ENCODE results near the gene EDDM3A. TPM values are rescaled to one million over a fixed set of nuclear protein-coding genes. Genes with fewer than 3 reads are reported as not detected.
A peak's percentile ranks its signal among the peaks of the same experiment; 100 is the strongest.
"Not testable (repeated sequence)": the region's sequence is repeated elsewhere in the genome, so short reads cannot be mapped to it uniquely, and the experiment has no call there.

The EDDM3A gene
- total and polyA plus RNA-seq, 3 donors from 2014 or later = 0.39 to 1.9 TPM; not detected in 1

- Histone ChIP-seq H3K4me3 (no peak overlapping the region), H3K27me3 (no peaks in the 10 kb centered on the region), H3K4me1 (no peaks in the 10 kb centered on the region), H3K9me3 (no peaks in the 10 kb centered on the region), H3K27ac (no peak overlapping the region), H3K36me3 (ENCODE audit: low read depth, missing control alignments) (no peaks in the 10 kb centered on the region)
- intact Hi-C loops (cut with DNase I; ENCODE audit: low total_unique reads) = no loop called here
- TF ChIP-seq POLR2A (IDR thresholded peaks at IDR 0.05) (no peak), CTCF (IDR thresholded peaks at IDR 0.05) (no peak)
- WGBS, 2 donors = 82 to 86% methylated on average over 6 of the region's 6 CpGs
- DNase-seq = no peak
These were observed 24.9 kb upstream of the EDDM3A start for GRCh38 chr14:20720741-20721140.

GRCh38 chr14:20722016-20722415 lies 23.7 kb upstream of the EDDM3A start:
- Histone ChIP-seq H3K4me1 (no peaks in the 10 kb centered on the region), H3K36me3 (ENCODE audit: low read depth, missing control alignments) (no peaks in the 10 kb centered on the region), H3K4me3 (no peak overlapping the region), H3K27me3 (no peaks in the 10 kb centered on the region), H3K9me3 (no peaks in the 10 kb centered on the region), H3K27ac (no peak overlapping the region)
- TF ChIP-seq CTCF (IDR thresholded peaks at IDR 0.05) (no peak), POLR2A (IDR thresholded peaks at IDR 0.05) (no peak)
- 87 to 91% methylated on average over 12 of the region's 12 CpGs for WGBS, 2 donors
- DNase-seq = no peak
- intact Hi-C loops (cut with DNase I; ENCODE audit: low total_unique reads) = no loop called here

GRCh38 chr14:20723488-20723887 lies 22.2 kb upstream of the EDDM3A start:
- no peaks in the 10 kb centered on the region for H3K4me1 ChIP-seq
- WGBS, 2 donors = 13 to 43% methylated on average over 10 to 28 of the region's 28 CpGs
- no peaks in the 10 kb centered on the region for H3K9me3 ChIP-seq
- intact Hi-C loops (cut with DNase I; ENCODE audit: low total_unique reads) = no loop called here
- no peak for DNase-seq
- H3K27ac ChIP-seq = no peak overlapping the region
- TF ChIP-seq POLR2A (IDR thresholded peaks at IDR 0.05) = no peak
- TF ChIP-seq CTCF (IDR thresholded peaks at IDR 0.05) = no peak
- no peaks in the 10 kb centered on the region for H3K36me3 ChIP-seq (ENCODE audit: low read depth, missing control alignments)
- H3K4me3 ChIP-seq = peak overlapping the region; percentile 18 to 29
- no peaks in the 10 kb centered on the region for H3K27me3 ChIP-seq

GRCh38 chr14:20726121-20726520 lies 19.6 kb upstream of the EDDM3A start:
- H3K4me3 ChIP-seq; H3K27ac ChIP-seq; H3K4me1 ChIP-seq; H3K36me3 ChIP-seq (ENCODE audit: low read depth, missing control alignments); DNase-seq; H3K9me3 ChIP-seq; H3K27me3 ChIP-seq; intact Hi-C loops (cut with DNase I; ENCODE audit: low total_unique reads): not testable (repeated sequence)
- WGBS, 2 donors = 68 to 78% methylated on average over 3 of the region's 3 CpGs

GRCh38 chr14:20726531-20726930 lies 19.2 kb upstream of the EDDM3A start:
- WGBS, 2 donors = 55 to 81% methylated on average over 1 of the region's 1 CpG
- intact Hi-C loops (cut with DNase I; ENCODE audit: low total_unique reads) = no loop called here
- H3K4me1 ChIP-seq = no peaks in the 10 kb centered on the region
- DNase-seq = no peak
- no peak overlapping the region for H3K27ac ChIP-seq
- H3K4me3 ChIP-seq = no peak overlapping the region
- no peaks in the 10 kb centered on the region for H3K27me3 ChIP-seq
- H3K36me3 ChIP-seq (ENCODE audit: low read depth, missing control alignments) = no peaks in the 10 kb centered on the region
- TF ChIP-seq POLR2A (IDR thresholded peaks at IDR 0.05) (no peak), CTCF (IDR thresholded peaks at IDR 0.05) (no peak)
- no peaks in the 10 kb centered on the region for H3K9me3 ChIP-seq
